GM12878 (cell line): Measurements from ENCODE around the gene ADAMTSL5. TPM values are rescaled to one million over a fixed set of nuclear protein-coding genes. Genes with fewer than 3 reads are reported as not detected.

Source experiments
- ATAC-seq: fragments of 200-7000 bp; cut with Tn5 transposase; 3 replicates; pipeline ENCODE4 v1.9.1; 2020; ENCODE audit warnings: mild to moderate bottlenecking, moderate library complexity
- BruUV-seq: library from RNA; stranded (reverse); fragments of 400-500 nt; replicated peaks from 2 replicates; lab custom pipeline; 2021; lab: Mats Ljungman, UMichigan
- CTCF ChIA-PET: fragments of 300-600 bp; sonication (Branson Sonifier 250); formaldehyde crosslinking; extraction: SDS; loops from one replicate; lab custom pipeline; 2021; ENCODE audit warnings: inconsistent platforms; lab: Yijun Ruan, JAX
- POLR2A ChIA-PET: fragments of 350-600 bp; formaldehyde crosslinking; extraction: SDS; loops from one replicate; lab custom pipeline; 2021; ENCODE audit warnings: inconsistent platforms; lab: Charles Lee
- RAD21 ChIA-PET: fragments of 300-600 bp; sonication (Branson Sonifier 250); formaldehyde crosslinking; loops from one replicate; lab custom pipeline; 2023; ENCODE audit warnings: antibody characterized with exemption; ENCODE audit not compliant: unreplicated experiment; lab: Charles Lee
- SMC1A ChIA-PET: fragments of 300-600 bp; sonication (Branson Sonifier 250); formaldehyde crosslinking; loops from one replicate; lab custom pipeline; 2023; ENCODE audit not compliant: unreplicated experiment, uncharacterized antibody; lab: Charles Lee
- DNase-seq: peaks from one replicate; pipeline ENCODE4 v3.0.0-alpha.2; 2011; ENCODE audit warnings: low read depth, low spot score
- FAIRE-seq: peaks from 3 replicates; lab custom pipeline; 2011; peaks lifted over from hg19 to GRCh38; lab: Jason Lieb, UNC
- H2AFZ ChIP-seq: 2 replicates; pipeline ENCODE4 v1.6.0; 2011; ENCODE audit warnings: low read depth, low read length, control low read depth; ENCODE audit not compliant: control insufficient read depth
- H3K27ac ChIP-seq: 2 replicates; pipeline ENCODE4 v1.5.1; 2011; ENCODE audit warnings: control low read depth; ENCODE audit not compliant: control insufficient read depth, insufficient read depth
- H3K27me3 ChIP-seq, 2 experiments: replicated peaks in 1 of 2; 2 replicates each; pipeline versions ENCODE4 v1.6.0 to v1.6.1; 2011; ENCODE audit warnings: low read length in 1 of 2; ENCODE audit not compliant: control insufficient read depth in 2 of 2, insufficient read depth in 2 of 2
- H3K36me3 ChIP-seq, 2 experiments: 2 replicates each; pipeline ENCODE4 v1.5.1; 2011; ENCODE audit warnings: low read length in 1 of 2; ENCODE audit not compliant: control insufficient read depth in 2 of 2, insufficient read depth in 2 of 2
- H3K4me1 ChIP-seq: 2 replicates; pipeline ENCODE4 v1.6.1; 2011; ENCODE audit warnings: mild to moderate bottlenecking, low read length, moderate library complexity, mixed read lengths; ENCODE audit not compliant: control insufficient read depth, insufficient read depth
- H3K4me2 ChIP-seq: 2 replicates; pipeline ENCODE4 v1.6.0; 2011; ENCODE audit warnings: control low read depth; ENCODE audit not compliant: control insufficient read depth, insufficient read depth
- H3K4me3 ChIP-seq: fragments of 200-600 bp; sonication (generic); 2 replicates; pipeline ENCODE4 v1.5.1; 2016
- H3K79me2 ChIP-seq: 2 replicates; pipeline ENCODE4 v1.6.0; 2011; ENCODE audit warnings: low read length; ENCODE audit not compliant: control insufficient read depth, insufficient read depth
- H3K9ac ChIP-seq: 2 replicates; pipeline ENCODE4 v1.8.0; 2011; ENCODE audit warnings: low read length, control low read depth, mixed read lengths; ENCODE audit not compliant: control insufficient read depth, insufficient read depth
- H3K9me3 ChIP-seq: replicated peaks from 3 replicates; pipeline ENCODE4 v1.5.1; 2011; ENCODE audit warnings: mild to moderate bottlenecking, low read length; ENCODE audit not compliant: control insufficient read depth, insufficient read depth
- H4K20me1 ChIP-seq: 2 replicates; pipeline ENCODE4 v1.6.0; 2011; ENCODE audit not compliant: control insufficient read depth, insufficient read depth
- BMI1 ChIP-seq: fragments of 450-650 bp; IDR thresholded peaks from 2 replicates; pipeline ENCODE4 v1.6.1; 2016; ENCODE audit warnings: mild to moderate bottlenecking, moderate library complexity, borderline replicate concordance
- CREB1 ChIP-seq: IDR thresholded peaks from 2 replicates; pipeline ENCODE4 v1.6.1; 2012; ENCODE audit warnings: low read depth, mild to moderate bottlenecking, inconsistent platforms
- CREM ChIP-seq: IDR thresholded peaks from 2 replicates; pipeline ENCODE4 v1.6.1; 2014; ENCODE audit warnings: antibody characterized with exemption, low read depth
- E2F8 ChIP-seq: fragments of 450-650 bp; IDR thresholded peaks from 2 replicates; pipeline ENCODE4 v1.6.1; 2018; ENCODE audit warnings: mild to moderate bottlenecking, low read depth, moderate library complexity; ENCODE audit not compliant: partially characterized antibody
- FOXM1 ChIP-seq: IDR thresholded peaks from 2 replicates; pipeline ENCODE4 v1.6.1; 2012; ENCODE audit warnings: low read depth, mild to moderate bottlenecking, inconsistent platforms, low read length, moderate library complexity
- HCFC1 ChIP-seq: fragments of 150-350 bp; IDR thresholded peaks from 2 replicates; pipeline ENCODE4 v1.6.1; 2014; ENCODE audit warnings: low read length
- IRF5 ChIP-seq: fragments of 450-650 bp; IDR thresholded peaks from 2 replicates; pipeline ENCODE4 v1.6.1; 2017; ENCODE audit warnings: borderline replicate concordance
- MAX ChIP-seq: IDR thresholded peaks from 2 replicates; pipeline ENCODE4 v1.6.1; 2012; ENCODE audit warnings: low read depth, low read length, improper control_type of control experiment
- MYC ChIP-seq: IDR thresholded peaks from 2 replicates; pipeline ENCODE4 v1.6.1; 2011; ENCODE audit warnings: mild to moderate bottlenecking, low read length, moderate library complexity, inconsistent platforms; ENCODE audit not compliant: insufficient read depth, insufficient replicate concordance, insufficient read length, severe bottlenecking
- RCOR1 ChIP-seq: conservative IDR thresholded peaks from 2 replicates; pipeline ENCODE4 v1.6.1; 2012; ENCODE audit warnings: low read depth, low read length, improper control_type of control experiment
- RFX5 ChIP-seq: IDR thresholded peaks from 2 replicates; pipeline ENCODE4 v1.6.1; 2011; ENCODE audit warnings: low read depth, low read length, improper control_type of control experiment
- SMC3 ChIP-seq: IDR thresholded peaks from 2 replicates; pipeline ENCODE4 v1.6.1; 2011; ENCODE audit warnings: low read length, improper control_type of control experiment, borderline replicate concordance
- SUZ12 ChIP-seq: fragments of 200-600 bp; sonication (generic); IDR thresholded peaks from one replicate; pipeline ENCODE4 v1.6.1; 2018; ENCODE audit warnings: antibody characterized with exemption, mild to moderate bottlenecking; ENCODE audit not compliant: unreplicated experiment
- ZBTB11 ChIP-seq: fragments of 450-650 bp; formaldehyde crosslinking; IDR thresholded peaks from 2 replicates; pipeline ENCODE4 v1.5.0; 2022; ENCODE audit warnings: mild to moderate bottlenecking, missing genetic modification characterization
- ZNF217 ChIP-seq: fragments of 450-650 bp; IDR thresholded peaks from 2 replicates; pipeline ENCODE4 v1.6.1; 2017; ENCODE audit warnings: antibody characterized with exemption, mild to moderate bottlenecking
- WGBS: methylation state at CpG from one replicate; pipeline ENCODE4 v1.1.6; 2016; ENCODE audit warnings: low lambda C conversion rate; ENCODE audit not compliant: insufficient replicate concordance, insufficient coverage; ENCODE audit errors: missing lambda C conversion rate; 5-methylcytosine and 5-hydroxymethylcytosine counted together
- in situ Hi-C: fragments of 300-500 bp; cut with MboI; formaldehyde crosslinking; loops from 9 replicates; pipeline ENCODE4 v1.14.3; 2018; ENCODE audit warnings: mixed read lengths
- intact Hi-C: fragments of 100-400 bp; cut with micrococcal nuclease; formaldehyde crosslinking; loops from one replicate; pipeline ENCODE4 v1.14.2; 2022; ENCODE audit not compliant: unreplicated experiment
- polyA plus RNA-seq, 11 experiments: library from polyadenylated mRNA; depleted of rRNA in 4 of 11; unstranded in 6 of 11; stranded (reverse) in 5 of 11; fragments of >200 nt; fragmentation: Nextera tagmentation in 4 of 11; fragmentation: Illumina TruSeq in 1 of 11; extraction: Ambion mirVana in 4 of 11; extraction: Trizol in 1 of 11; gene quantifications; 1 replicate in 1 of 11; 2 replicates in 10 of 11; pipeline versions ENCODE4 v1.2.1 to v1.2.3, GENCODE V29; 2011 to 2016; ENCODE audit warnings: inconsistent platforms in 2 of 11, missing spikeins in 2 of 11, low read depth in 1 of 11
- total RNA-seq, 4 experiments: library from RNA; depleted of rRNA in 3 of 4; stranded (reverse); fragments of >200 nt in 3 of 4; fragmentation: Illumina TruSeq in 1 of 4; extraction: Trizol in 1 of 4; gene quantifications; 2 replicates each; pipeline versions ENCODE4 v1.2.1 to v1.2.3, GENCODE V29; 2013 to 2021

Gene ADAMTSL5
- total and polyA plus RNA-seq, 10 of the 15 experiments (the other 5 are each of a cell fraction or from before 2014, with no cell fraction given): 0.04 to 0.83 (median 0.32) TPM; not detected in 4

GRCh38 chr19:1510807-1511206 is 2.0 kb downstream of the ADAMTSL5 start (continued):
- TF ChIP-seq ZBTB11 (CRISPR knock-in tag) (no peak), CREM (no peak), IRF5 (no peak)

- ATAC-seq (no peak), FAIRE-seq (no peak), DNase-seq (no peak)
- Histone ChIP-seq H3K9me3 (no peaks in the 10 kb centered on the region; the same call in 2 of the 3 replicates), H3K36me3 (no peaks in the 10 kb centered on the region), H3K4me1 (no peaks in the 10 kb centered on the region), H3K27ac (no peak overlapping the region), H3K27me3 (no peaks in the 10 kb centered on the region; a peak in 1 of 4 replicates), H3K79me2 (no peaks in the 10 kb centered on the region), H3K4me2 (no peak overlapping the region), H3K4me3 (no peak overlapping the region), H4K20me1 (no peaks in the 10 kb centered on the region), H2AFZ (no peak overlapping the region), H3K9ac (no peak overlapping the region)
- POLR2A ChIA-PET: no interaction called here
- RAD21 ChIA-PET: no interaction called here
- SMC1A ChIA-PET: no interaction called here
- CTCF ChIA-PET: no interaction called here
- no TSS peak for BruUV-seq
- in situ Hi-C loops: no loop called here
- intact Hi-C loops: no loop called here
- WGBS: 4% methylated on average over 16 of the region's 25 CpGs
- TF ChIP-seq E2F8 (no peak), RCOR1 (no peak), CREB1 (no peak), RFX5 (no peak), MYC (no peak), SMC3 (no peak), FOXM1 (no peak), BMI1 (no peak), HCFC1 (no peak), ZNF217 (no peak), SUZ12 (no peak), MAX (no peak)
These were observed 2.4 kb downstream of the ADAMTSL5 start for GRCh38 chr19:1510442-1510806.
